ENCODE measurements around the gene ZNHIT6.

DNA sequence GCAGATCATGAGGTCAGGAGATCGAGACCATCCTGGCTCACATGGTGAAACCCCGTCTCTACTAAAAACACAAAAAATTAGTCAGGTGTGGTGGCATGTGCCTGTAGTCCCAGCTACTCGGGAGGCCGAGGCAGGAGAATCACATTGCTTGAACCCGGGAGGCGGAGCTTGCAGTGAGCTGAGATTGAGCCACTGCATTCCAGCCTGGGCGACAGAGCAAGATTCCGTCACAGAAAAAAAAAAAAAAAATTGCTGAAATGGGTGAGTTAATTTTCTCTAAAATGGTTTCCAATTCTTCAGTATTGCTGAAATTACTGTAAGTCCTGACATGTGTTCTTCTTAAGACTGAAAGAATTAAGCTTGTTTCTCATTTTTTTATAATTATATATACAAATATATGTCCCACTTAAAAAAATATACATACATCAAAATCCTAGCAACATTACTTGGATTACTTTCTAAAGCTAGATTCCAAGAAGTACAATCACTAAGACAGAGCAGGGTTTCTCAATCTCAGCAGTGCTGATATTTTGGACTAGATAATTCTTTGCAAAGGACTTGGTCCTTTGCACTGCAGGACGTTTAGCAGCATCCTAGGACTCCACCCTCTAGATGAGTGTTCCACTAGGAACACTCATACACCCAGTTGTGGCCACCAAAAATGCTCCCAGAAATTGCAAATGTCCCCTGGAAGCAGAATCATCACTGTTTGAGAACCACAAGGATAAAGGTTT lies 24.8 kb downstream of the ZNHIT6 start:
- TF ChIP-seq, protein P1, sequence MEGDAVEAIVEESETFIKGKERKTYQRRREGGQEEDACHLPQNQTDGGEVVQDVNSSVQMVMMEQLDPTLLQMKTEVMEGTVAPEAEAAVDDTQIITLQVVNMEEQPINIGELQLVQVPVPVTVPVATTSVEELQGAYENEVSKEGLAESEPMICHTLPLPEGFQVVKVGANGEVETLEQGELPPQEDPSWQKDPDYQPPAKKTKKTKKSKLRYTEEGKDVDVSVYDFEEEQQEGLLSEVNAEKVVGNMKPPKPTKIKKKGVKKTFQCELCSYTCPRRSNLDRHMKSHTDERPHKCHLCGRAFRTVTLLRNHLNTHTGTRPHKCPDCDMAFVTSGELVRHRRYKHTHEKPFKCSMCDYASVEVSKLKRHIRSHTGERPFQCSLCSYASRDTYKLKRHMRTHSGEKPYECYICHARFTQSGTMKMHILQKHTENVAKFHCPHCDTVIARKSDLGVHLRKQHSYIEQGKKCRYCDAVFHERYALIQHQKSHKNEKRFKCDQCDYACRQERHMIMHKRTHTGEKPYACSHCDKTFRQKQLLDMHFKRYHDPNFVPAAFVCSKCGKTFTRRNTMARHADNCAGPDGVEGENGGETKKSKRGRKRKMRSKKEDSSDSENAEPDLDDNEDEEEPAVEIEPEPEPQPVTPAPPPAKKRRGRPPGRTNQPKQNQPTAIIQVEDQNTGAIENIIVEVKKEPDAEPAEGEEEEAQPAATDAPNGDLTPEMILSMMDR (IDR thresholded peaks at IDR 0.05), result no peak
- no peak for TF ChIP-seq POLR2A (IDR thresholded peaks at IDR 0.05)
- no peak for TF ChIP-seq POLR2AphosphoS5 (IDR thresholded peaks at IDR 0.05)
